Left kidney (tissue), 2 donors: ENCODE measurements around the gene PRMT2. TPM values are rescaled to one million over a fixed set of nuclear protein-coding genes. Genes with fewer than 3 reads are reported as not detected.

Experiments
- DNase-seq: peaks from one replicate; pipeline ENCODE4 v3.0.0-alpha.2; 2013
- polyA plus RNA-seq: library from polyadenylated mRNA; unstranded; fragments of 120-200 nt; gene quantifications from one replicate; pipeline ENCODE4 v1.2.1, GENCODE V29; 2013; ENCODE audit not compliant: insufficient read length

PRMT2 gene
- polyA plus RNA-seq, 1 donor: 119 TPM

DNA sequence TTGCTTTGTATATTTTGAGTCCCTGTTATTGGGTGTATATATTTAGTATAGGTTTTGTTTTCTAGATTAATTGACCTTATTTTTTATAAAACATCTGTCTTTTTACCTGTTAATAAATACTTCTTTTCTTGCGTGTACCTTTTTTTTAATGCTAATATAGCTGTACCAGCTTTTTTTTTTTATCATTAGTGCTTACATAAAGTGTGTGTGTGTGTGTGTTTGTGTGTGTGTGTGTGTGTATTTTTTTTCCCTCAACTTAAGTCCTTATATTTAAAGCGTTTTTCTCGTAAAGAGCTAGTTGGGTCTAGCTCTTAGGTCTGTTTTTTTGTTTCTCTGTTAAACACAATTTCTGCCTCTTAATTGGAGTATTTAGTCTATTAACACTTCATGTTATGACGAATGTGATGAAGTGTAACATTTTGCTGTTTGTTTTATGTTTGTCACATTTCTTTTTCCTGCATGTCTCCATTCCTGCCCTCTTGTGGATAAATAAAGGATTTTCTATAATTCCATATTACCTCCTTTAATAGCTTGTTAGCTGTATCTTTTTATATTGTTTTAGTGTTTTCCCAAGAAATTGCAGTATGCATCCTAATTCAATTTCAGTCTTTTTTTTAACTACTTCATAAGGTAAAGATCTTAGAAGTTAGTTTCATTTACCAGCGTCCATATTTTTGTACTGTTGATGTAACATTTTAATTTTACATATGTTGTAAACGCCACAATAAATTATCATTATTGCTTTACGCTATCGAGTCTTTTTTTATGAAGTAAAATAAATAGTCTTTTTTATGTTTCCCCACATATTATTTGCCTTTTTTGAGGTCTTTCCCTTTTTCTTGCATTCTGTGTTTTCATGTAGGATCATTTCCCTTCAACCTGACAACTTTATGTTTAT lies 4.3 kb downstream of the PRMT2 start:
- no peak for DNase-seq

DNA sequence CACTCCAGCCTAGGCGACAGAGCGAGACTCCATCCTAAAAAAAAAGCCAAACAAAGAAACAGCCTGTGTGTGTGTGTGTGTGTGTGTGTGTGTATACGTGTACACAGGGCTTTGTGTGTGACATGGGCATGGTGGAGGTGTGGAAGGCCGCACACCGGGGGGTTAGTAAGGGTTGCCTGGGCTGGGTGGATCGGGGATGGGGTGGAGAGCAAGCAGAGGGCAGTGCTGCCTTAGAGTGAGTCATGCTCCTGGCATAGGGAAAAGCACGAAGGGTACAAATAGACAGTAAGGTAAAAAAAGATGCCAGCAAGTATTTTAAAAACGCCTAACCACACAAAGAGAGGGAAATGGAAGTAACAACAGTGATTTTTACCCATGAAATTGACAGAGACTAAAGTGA lies 6.2 kb downstream of the PRMT2 start:
- no peak for DNase-seq

- no peak for DNase-seq
These were observed 8.1 kb downstream of the PRMT2 start for GRCh38 chr21:46643379-46644177.

GRCh38 chr21:46645840-46646239 lies 10.4 kb downstream of the PRMT2 start:
- no peak for DNase-seq

- DNase-seq: no peak
These were observed 11.2 kb downstream of the PRMT2 start for GRCh38 chr21:46646541-46647154.

GRCh38 chr21:46648539-46648938 lies 13.1 kb downstream of the PRMT2 start:
- no peak for DNase-seq

- no peak for DNase-seq
These were observed 13.9 kb downstream of the PRMT2 start for GRCh38 chr21:46649356-46649755.

DNA sequence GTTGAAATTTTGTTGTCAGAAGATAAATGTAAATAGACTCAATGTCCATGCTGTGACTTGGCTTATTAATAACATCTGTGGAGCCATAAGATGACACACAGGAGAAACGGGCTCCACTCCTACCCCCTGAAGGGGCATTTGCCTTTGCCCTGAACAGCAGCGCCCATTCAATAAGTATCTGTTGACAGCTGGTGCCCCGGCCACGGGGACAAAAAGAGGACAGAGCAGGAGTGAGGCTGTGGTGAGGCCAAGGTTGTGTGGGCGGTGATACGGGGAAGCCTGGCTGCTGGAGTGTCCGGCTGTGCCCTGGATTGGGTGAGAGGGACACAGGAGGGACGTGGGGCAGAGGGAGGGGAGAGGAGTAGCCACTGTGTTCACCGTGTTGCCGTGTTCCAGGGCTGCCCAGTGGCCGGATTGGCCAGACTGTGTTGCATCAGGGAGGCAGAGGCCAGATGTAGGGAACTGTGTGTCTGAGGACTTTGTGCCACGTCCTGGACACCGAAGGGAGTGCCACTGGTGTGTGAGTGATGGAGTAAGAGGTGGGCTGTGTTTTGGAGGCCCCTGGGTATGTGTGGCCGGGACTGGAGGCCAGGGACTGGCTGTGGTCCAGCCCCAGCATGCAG lies 15.1 kb downstream of the PRMT2 start:
- no peak for DNase-seq

GRCh38 chr21:46651121-46651520 lies 15.6 kb downstream of the PRMT2 start:
- DNase-seq: no peak

DNA sequence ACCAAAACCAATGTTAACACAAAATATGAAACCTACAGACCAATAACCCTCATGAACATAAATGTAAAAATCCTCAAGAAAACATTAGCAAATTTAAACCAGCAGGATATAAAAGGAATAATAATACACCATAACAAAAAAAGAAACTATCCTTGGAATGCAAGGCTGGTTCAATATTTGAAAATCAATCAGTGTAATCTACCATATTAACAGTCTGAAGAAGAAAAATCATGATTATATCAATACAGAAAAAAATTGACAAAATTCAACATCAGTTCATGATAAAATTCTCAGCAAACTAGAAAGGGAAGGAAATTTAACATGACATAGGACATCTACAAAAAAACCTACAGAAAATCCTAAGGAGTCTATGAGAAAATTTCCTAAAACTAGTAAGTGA lies 19.8 kb downstream of the PRMT2 start:
- no peak for DNase-seq

DNA sequence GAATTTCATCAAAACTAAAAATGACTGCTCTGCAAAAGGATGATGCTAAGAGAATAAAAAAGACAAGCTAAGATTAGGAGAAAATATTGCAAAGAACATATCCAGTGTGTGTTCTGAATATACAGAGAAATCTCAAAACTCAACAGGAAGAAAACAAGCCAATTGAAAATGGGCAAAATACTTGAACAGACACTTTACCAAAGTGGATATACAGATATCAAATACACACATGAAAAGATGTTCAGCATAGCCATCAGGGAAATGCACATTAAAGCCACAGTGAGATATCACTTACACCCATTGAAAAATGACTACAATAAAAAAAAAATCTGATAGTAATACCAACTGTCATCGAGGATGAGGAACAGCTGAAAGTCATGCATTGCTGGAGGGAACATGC lies 21.3 kb downstream of the PRMT2 start:
- DNase-seq: no peak

DNA sequence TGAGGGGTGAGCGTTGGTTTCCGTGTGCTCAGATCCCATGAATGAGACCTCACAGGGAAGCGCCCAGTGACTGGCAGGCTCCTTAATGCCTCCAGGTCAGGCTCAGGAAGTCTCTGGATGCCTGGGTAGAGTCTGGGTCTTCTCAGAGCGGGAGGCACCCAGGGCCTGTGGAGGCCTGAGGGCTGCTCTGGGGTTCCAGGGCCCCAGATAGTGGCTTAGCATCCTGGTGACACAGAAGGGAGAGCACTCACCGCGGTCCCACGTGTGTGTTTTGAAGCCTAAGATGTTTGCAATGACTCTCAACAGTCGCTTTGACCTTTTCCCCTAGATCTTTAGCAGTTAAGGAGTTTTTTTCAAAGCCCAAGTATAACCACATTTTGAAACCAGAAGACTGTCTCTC lies 25.0 kb downstream of the PRMT2 start:
- no peak for DNase-seq

GRCh38 chr21:46661211-46661625 lies 25.7 kb downstream of the PRMT2 start:
- peak; percentile 82 for DNase-seq

GRCh38 chr21:46661642-46662366 lies 26.3 kb downstream of the PRMT2 start:
- no peak for DNase-seq

- DNase-seq: no peak
These were observed 26.8 kb downstream of the PRMT2 start for GRCh38 chr21:46662367-46662654.

GRCh38 chr21:46662765-46663500 lies 27.5 kb downstream of the PRMT2 start:
- no peak for DNase-seq

DNA sequence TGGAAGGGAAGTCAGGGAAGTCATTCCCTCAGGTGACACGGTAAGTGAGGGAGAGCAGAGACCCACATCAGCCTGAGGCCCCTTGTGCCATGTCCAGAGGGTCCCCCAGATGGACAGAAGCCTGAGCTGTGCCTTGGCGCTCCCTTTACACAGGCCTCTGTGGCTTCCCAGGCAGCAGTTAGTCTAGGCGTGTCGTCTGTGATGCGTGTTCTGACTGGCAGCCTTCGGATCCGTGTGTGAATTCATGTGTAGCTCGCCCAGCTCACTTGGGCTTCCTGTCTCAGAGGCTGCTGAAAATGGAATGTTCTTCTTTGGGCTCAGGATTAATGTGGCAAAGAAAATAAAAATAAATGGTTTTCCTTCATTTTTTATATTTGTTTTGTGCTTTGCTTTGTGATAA lies 28.3 kb downstream of the PRMT2 start:
- DNase-seq: no peak

GRCh38 chr21:46664316-46664995 lies 29.0 kb downstream of the PRMT2 start:
- DNase-seq: no peak

GRCh38 chr21:46665566-46665965 lies 30.1 kb downstream of the PRMT2 start:
- no peak for DNase-seq

- DNase-seq: peak; percentile 18
These were observed 31.7 kb downstream of the PRMT2 start for GRCh38 chr21:46666941-46667740.
